HG03175 (cell line): Measurements from ENCODE around the gene EFCAB8.

Source experiments
- ATAC-seq: cut with Tn5 transposase; IDR thresholded peaks from one replicate; pipeline ENCODE4 v1.9.1; 2021; ENCODE audit warnings: mild to moderate bottlenecking, moderate library complexity; ENCODE audit not compliant: unreplicated experiment

EFCAB8 gene

GRCh38 chr20:32909451-32909850, 50.7 kb downstream of the EFCAB8 start:
- ATAC-seq, result no peak

- ATAC-seq, result no peak
These were observed 51.3 kb downstream of the EFCAB8 start for GRCh38 chr20:32909896-32910571.

- ATAC-seq, result no peak
These were observed 52.6 kb downstream of the EFCAB8 start for GRCh38 chr20:32911355-32911754.

GRCh38 chr20:32912688-32913087, 54.0 kb downstream of the EFCAB8 start:
- no peak for ATAC-seq

DNA sequence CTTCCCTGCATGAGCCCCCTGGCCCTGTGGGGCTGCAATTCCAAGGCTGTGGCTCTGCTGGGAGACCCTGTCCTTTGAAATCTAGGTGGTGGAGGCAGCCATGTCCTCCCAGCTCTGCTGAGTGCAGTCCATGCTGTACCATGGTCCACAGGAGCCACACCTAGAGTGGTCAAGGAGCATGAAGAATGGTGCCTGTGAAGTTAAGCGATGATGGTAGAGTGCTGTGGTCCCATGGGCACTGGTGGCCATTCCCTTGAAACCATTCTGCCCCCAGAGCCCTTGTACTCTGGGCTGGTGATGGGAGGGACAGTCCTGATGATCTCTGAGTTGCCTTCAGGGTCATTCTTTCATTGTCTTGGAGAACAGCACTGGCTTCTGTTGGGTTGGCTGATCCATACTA, 55.3 kb downstream of the EFCAB8 start:
- ATAC-seq, result no peak

DNA sequence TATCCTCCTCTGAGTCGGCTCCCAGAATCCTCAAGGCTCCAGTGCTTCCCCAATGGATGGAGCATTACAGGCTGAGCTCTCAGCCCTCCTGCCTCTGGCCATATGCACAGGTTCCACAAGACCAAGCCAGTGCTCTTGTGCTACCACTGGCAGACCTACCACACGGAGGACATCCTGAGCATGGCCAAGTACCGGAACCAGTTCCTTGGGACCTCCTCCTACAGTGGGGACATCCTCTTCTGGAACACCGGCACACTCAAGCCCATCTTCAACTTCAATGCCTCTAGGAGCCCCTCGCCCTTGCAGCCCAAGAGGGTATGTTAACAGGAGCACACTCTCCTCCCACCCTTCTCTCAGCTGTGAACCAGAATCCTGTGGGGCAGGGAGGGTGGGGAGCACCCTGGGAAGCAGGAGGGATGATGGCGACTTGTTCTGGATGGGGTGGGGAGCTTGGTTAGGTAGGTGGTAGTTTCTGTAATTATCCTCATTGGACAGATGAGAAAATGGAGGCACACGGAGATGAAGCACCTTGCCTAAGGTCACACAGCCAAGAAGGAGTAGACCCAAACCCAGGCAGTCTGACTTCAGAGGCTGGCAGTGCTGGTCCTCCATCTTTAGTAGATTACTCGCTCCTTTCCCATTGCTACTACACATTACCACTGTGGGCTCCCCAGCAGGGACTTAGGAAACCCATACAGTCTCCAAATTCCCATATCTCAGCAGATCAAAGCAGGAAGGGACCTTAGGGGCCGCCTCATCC, 58.6 kb downstream of the EFCAB8 start:
- no peak for ATAC-seq

- no peak for ATAC-seq
These were observed 59.6 kb downstream of the EFCAB8 start for GRCh38 chr20:32918296-32918695.

DNA sequence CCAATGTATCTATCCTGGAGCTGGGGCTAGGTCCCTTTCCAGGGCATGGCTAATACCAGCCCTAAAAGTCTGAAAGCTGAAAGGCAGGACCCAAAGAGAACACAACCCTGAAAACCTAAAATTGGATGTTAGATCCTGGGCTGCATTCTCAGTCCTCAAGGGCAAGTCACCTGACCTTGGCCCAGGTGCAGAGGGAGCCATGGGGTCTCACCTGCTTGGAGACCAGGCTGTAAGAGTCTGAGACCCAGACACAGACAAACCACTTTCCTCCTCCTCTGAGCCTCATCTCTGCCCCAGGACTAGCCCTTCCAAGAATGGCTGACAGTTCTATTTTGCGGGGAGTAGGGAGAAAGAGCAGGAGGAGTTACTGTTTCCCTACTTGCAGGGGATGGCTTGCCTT, 60.0 kb downstream of the EFCAB8 start:
- no peak for ATAC-seq

GRCh38 chr20:32920066-32920465, 61.3 kb downstream of the EFCAB8 start:
- no peak for ATAC-seq

- no peak for ATAC-seq
These were observed 62.0 kb downstream of the EFCAB8 start for GRCh38 chr20:32920530-32921298.

GRCh38 chr20:32922466-32922865, 63.7 kb downstream of the EFCAB8 start:
- no peak for ATAC-seq

DNA sequence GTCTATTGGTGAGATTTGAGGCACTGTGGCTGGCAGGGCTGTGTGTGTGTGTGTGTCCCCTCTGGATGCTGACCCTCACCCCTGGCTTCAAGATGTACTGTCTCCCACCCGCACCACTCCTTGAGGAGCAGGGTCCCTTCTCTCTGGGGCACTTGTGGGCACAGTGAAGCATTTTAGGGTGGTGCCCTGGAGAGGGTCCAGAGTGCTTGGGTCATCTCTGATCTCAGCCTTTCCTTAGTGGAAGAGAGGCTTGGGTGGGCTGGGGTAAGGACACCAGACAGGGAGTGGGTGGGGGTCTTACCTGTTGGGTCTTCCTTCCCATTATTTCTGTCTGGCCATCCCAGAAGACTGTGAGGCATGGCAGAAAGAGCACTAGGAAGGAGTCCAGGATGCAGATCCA, 66.1 kb downstream of the EFCAB8 start:
- no peak for ATAC-seq

DNA sequence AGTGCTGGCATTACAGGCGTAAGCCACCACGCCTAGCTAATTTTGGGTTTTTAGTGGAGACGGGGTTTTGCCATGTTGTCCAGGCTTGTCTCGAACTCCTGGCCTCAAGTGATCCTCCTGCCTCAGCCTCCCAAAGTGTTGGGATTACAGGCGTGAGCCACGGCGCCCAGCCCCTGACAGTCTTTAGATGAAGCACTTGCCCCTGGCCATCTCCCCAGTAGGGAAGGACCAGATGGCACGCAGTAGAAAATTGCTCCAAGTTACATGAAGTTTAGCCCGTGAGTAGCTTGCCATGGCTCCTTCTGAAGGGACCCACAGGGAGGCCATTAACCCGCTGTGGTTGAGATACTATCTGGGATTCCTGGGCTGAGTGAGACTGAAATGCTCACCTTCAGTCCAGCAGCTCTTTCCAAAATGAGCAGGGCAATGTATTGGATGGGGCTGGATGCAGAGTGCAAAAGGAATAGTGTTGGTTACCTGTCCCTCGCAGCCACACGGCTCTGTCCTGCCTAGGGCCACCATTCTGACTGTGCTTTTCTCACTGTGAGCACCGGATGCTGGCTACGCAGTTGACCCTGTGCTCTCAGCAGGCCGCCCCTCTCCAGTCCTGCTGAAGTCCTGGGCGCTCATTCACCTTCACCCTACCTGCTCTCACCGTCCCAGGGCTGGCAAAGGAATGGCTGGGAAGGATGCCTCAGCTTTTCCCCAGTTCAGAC, 66.9 kb downstream of the EFCAB8 start:
- no peak for ATAC-seq

- ATAC-seq, result no peak
These were observed 70.4 kb downstream of the EFCAB8 start for GRCh38 chr20:32929162-32929561.

DNA sequence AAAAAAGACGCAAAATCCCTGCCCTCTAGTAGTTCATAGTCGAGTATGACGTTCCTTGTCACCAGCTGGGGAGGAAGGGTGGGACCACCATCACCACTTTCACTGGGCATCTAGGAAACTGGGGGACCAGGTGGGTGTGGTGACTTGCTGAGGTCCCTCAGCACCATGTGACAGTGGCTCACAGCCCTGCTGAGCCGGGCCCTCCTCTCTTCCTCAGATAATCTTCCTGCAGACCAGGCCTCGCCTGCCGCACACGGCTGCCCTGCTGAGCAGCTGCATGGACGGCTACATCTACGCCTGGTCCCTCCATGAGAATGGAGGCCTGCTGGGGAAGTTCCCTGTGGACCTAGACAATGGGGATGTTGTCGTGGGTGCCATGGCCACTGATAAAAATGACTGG, 71.5 kb downstream of the EFCAB8 start:
- ATAC-seq, result no peak

GRCh38 chr20:32930701-32931100, 72.0 kb downstream of the EFCAB8 start:
- ATAC-seq, result no peak

GRCh38 chr20:32934580-32934979, 75.9 kb downstream of the EFCAB8 start:
- ATAC-seq, result no peak

DNA sequence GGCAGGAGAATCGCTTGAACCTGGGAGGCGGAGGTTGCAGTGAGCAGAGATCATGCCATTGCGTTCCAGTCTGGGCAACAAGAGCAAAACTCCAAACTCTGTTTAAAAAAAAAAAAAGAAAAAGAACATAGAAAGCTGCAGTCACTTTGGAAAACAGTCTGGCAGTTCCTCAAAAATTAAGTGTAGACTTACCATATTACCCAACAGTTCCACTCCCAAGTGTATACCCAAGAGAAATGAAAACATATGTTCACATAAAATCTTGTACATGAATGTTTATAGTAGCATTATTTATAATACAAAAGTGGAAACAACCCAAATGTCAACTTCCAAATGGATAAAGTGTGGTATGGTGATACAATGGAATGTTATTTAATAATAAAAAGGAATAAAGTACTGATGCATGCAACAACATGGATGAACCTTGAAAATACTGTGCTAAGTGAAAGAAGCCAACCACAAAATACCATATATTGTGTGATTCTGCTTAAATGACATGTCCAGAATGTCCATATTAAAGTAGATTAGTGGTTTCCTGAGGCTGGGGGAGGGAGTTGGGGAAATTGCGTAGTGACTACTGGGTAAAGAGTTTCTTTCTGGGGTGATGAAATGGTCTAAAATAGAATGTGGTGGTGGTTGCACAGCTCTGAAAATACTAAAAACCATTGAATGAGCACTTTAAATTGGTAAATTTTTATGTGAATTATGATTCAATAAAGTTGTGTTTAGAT, 82.6 kb downstream of the EFCAB8 start:
- no peak for ATAC-seq

DNA sequence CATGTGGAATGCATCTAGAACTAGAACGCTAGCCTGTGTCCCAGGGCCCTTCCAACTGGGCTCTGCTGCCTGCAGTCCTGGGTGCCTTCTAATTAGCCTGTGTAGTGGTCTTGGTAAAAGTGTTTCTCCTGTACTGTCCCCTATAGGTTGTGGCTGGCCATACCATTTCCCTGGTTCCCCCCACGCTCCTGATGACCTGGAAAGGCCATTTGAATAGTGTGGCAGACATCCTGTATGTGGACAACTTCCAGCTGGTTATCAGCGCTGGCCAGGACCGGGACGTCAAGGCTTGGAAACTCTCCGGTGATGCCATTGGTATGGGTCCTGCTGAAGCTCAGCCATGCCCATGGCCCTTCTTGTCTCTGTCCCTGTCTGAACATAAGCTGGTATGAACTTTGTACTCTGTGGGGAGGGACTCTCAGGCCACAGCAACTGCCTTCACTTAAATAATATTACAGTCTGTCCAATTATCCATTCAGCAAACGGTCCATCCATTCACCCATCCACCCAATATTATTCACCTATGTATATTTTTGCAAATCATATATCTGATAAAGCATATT, 84.8 kb downstream of the EFCAB8 start:
- ATAC-seq, result no peak

DNA sequence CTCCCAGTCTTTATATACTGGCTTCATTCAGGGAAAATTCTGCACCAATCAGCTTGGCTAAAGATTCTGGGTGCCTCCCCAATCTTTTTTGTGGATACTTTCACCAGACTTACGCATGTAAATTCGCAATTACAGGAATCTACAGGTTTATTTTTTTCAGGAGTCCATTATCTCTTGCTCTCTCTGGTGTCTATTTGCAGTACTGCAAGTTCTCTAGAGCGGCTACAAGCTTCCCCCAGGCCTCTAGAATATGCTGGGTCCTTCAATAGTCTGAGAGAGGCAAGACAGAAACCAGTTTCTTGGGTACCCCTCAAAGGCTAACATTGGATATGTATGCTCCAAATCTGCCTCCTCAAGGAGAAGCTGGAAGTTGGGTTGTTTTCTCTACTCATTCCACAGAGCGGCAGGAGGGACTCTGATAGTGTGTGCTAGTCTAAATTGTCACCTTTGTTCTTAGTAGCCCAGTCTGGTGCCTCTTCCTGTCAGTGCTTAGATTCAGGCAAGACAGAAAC, 87.0 kb downstream of the EFCAB8 start:
- no peak for ATAC-seq
